Measurements from ENCODE around the gene SGCA. TPM values are rescaled to one million over a fixed set of nuclear protein-coding genes. Genes with fewer than 3 reads are reported as not detected.

The SGCA gene
- total and polyA plus RNA-seq, 9 of the 15 experiments (the other 6 are each of a cell fraction or from before 2014, with no cell fraction given), result not detected

DNA sequence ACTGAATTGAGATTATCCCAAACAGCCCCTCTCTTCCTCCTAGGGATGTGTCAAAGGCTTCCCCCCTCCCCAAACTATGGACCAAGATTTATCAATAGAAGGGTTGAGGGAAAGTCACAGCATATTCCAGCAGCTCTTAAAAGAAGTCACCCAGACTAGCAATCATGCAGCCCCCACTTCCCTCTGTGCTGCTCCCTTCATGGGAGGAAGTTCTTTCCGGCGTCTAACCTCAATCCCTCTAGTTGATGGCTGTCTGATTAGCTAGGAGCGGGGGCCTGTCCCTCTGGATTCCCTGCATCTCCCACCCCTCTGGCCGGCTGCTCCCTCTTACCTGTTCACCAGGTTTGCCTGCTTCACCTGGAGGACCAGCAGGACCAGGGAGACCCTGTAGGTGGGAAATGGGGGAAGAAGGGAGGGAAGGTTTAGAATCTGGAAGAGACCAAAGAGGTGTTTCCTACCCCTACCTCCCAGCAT lies 26.4 kb downstream of the SGCA start:
- Histone ChIP-seq H3K4me1 (replicated peaks in 1 of 2; ENCODE audit: control insufficient read depth in 2 of 2, insufficient read depth in 2 of 2, low read length in 2 of 2) (no peaks in the 10 kb centered on the region; a peak in 1 of 5 replicates), H4K20me1 (replicated peaks; ENCODE audit: control insufficient read depth, insufficient read depth, low read length) (peaks cover 7% of the 10 kb centered on the region; the same call in 1 of the 2 replicates), H3K27ac (ENCODE audit: extremely low read depth, low read depth, low read length) (no peak overlapping the region), H3K4me3 (no peak overlapping the region), H3K36me3 (ENCODE audit: control insufficient read depth, insufficient read depth, low read length) (no peaks in the 10 kb centered on the region), H3K4me2 (ENCODE audit: insufficient read depth, low read length) (no peak overlapping the region), H3K9me3 (replicated peaks; ENCODE audit: control insufficient read depth, insufficient read depth, low read depth, low read length) (no peaks in the 10 kb centered on the region), H3K27me3 (ENCODE audit: control insufficient read depth in 2 of 2, insufficient read depth in 2 of 2, low read length in 2 of 2) (peaks cover 47 to 93% of the 10 kb centered on the region in 2 experiments; a peak in 4 of 5 replicates), H2AFZ (ENCODE audit: low read depth, low read length) (no peak overlapping the region), H3K9ac (ENCODE audit: insufficient read depth in 1 of 2, low read depth in 2 of 2, low read length in 2 of 2) (no peak overlapping the region), H3K79me2 (ENCODE audit: control insufficient read depth, insufficient read depth, low read length) (no peaks in the 10 kb centered on the region), H3K9me1 (ENCODE audit: control insufficient read depth, insufficient read depth, low read length) (no peaks in the 10 kb centered on the region)
- ATAC-seq, result no peak
- in situ Hi-C loops (cut with MboI) (no loop called here), intact Hi-C loops (cut with micrococcal nuclease) (no loop called here)
- BruUV-seq (replicated peaks), result no TSS peak
- no peak for FAIRE-seq
- ChIA-PET POLR2A (no interaction called here), CTCF (ENCODE audit: low intra/inter-chr PET ratio) (no interaction called here)
- WGBS (ENCODE audit: insufficient coverage, low coverage, missing lambda C conversion rate), result 4% methylated on average over 3 of the region's 4 CpGs
- no peak for DNase-seq (ENCODE audit: extremely low read depth in 1 of 4, low spot score in 3 of 4)
- no peak for TF ChIP-seq TCFL5 (CRISPR knock-in tag; conservative IDR thresholded peaks at IDR 0.05)
- TF ChIP-seq, protein P1, sequence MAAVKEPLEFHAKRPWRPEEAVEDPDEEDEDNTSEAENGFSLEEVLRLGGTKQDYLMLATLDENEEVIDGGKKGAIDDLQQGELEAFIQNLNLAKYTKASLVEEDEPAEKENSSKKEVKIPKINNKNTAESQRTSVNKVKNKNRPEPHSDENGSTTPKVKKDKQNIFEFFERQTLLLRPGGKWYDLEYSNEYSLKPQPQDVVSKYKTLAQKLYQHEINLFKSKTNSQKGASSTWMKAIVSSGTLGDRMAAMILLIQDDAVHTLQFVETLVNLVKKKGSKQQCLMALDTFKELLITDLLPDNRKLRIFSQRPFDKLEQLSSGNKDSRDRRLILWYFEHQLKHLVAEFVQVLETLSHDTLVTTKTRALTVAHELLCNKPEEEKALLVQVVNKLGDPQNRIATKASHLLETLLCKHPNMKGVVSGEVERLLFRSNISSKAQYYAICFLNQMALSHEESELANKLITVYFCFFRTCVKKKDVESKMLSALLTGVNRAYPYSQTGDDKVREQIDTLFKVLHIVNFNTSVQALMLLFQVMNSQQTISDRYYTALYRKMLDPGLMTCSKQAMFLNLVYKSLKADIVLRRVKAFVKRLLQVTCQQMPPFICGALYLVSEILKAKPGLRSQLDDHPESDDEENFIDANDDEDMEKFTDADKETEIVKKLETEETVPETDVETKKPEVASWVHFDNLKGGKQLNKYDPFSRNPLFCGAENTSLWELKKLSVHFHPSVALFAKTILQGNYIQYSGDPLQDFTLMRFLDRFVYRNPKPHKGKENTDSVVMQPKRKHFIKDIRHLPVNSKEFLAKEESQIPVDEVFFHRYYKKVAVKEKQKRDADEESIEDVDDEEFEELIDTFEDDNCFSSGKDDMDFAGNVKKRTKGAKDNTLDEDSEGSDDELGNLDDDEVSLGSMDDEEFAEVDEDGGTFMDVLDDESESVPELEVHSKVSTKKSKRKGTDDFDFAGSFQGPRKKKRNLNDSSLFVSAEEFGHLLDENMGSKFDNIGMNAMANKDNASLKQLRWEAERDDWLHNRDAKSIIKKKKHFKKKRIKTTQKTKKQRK (IDR thresholded peaks at IDR 0.05; ENCODE audit: borderline replicate concordance, low read depth, low read length), result no peak
- TF ChIP-seq, protein P2, sequence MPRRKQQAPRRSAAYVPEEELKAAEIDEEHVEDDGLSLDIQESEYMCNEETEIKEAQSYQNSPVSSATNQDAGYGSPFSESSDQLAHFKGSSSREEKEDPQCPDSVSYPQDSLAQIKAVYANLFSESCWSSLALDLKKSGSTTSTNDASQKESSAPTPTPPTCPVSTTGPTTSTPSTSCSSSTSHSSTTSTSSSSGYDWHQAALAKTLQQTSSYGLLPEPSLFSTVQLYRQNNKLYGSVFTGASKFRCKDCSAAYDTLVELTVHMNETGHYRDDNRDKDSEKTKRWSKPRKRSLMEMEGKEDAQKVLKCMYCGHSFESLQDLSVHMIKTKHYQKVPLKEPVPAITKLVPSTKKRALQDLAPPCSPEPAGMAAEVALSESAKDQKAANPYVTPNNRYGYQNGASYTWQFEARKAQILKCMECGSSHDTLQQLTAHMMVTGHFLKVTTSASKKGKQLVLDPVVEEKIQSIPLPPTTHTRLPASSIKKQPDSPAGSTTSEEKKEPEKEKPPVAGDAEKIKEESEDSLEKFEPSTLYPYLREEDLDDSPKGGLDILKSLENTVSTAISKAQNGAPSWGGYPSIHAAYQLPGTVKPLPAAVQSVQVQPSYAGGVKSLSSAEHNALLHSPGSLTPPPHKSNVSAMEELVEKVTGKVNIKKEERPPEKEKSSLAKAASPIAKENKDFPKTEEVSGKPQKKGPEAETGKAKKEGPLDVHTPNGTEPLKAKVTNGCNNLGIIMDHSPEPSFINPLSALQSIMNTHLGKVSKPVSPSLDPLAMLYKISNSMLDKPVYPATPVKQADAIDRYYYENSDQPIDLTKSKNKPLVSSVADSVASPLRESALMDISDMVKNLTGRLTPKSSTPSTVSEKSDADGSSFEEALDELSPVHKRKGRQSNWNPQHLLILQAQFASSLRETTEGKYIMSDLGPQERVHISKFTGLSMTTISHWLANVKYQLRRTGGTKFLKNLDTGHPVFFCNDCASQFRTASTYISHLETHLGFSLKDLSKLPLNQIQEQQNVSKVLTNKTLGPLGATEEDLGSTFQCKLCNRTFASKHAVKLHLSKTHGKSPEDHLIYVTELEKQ (CRISPR knock-in tag; IDR thresholded peaks at IDR 0.05), result no peak
- TF ChIP-seq, protein P3, sequence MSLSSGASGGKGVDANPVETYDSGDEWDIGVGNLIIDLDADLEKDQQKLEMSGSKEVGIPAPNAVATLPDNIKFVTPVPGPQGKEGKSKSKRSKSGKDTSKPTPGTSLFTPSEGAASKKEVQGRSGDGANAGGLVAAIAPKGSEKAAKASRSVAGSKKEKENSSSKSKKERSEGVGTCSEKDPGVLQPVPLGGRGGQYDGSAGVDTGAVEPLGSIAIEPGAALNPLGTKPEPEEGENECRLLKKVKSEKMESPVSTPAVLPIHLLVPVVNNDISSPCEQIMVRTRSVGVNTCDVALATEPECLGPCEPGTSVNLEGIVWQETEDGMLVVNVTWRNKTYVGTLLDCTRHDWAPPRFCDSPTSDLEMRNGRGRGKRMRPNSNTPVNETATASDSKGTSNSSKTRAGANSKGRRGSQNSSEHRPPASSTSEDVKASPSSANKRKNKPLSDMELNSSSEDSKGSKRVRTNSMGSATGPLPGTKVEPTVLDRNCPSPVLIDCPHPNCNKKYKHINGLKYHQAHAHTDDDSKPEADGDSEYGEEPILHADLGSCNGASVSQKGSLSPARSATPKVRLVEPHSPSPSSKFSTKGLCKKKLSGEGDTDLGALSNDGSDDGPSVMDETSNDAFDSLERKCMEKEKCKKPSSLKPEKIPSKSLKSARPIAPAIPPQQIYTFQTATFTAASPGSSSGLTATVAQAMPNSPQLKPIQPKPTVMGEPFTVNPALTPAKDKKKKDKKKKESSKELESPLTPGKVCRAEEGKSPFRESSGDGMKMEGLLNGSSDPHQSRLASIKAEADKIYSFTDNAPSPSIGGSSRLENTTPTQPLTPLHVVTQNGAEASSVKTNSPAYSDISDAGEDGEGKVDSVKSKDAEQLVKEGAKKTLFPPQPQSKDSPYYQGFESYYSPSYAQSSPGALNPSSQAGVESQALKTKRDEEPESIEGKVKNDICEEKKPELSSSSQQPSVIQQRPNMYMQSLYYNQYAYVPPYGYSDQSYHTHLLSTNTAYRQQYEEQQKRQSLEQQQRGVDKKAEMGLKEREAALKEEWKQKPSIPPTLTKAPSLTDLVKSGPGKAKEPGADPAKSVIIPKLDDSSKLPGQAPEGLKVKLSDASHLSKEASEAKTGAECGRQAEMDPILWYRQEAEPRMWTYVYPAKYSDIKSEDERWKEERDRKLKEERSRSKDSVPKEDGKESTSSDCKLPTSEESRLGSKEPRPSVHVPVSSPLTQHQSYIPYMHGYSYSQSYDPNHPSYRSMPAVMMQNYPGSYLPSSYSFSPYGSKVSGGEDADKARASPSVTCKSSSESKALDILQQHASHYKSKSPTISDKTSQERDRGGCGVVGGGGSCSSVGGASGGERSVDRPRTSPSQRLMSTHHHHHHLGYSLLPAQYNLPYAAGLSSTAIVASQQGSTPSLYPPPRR (CRISPR knock-in tag; IDR thresholded peaks at IDR 0.05; ENCODE audit: borderline replicate concordance), result no peak
- TF ChIP-seq SIX5 (IDR thresholded peaks at IDR 0.05; ENCODE audit: borderline replicate concordance in 1 of 2, insufficient read depth in 1 of 2, low read depth in 1 of 2, low read length in 2 of 2), result no peak
- no peak for TF ChIP-seq GATA2 (CRISPR knock-in tag; IDR thresholded peaks at IDR 0.05)
